ENCODE measurements around the gene ALG8.

GRCh38 chr11:78166855-78167469 is 27.5 kb upstream of the ALG8 start:
- TF ChIP-seq CTCF (IDR thresholded peaks at IDR 0.05) (no peak), POLR2A (IDR thresholded peaks at IDR 0.05) (no peak)

Measured in adrenal gland (tissue), 5 donors.